Sigmoid colon (tissue), 7 donors: ENCODE measurements around the gene TRPV3. TPM values are rescaled to one million over a fixed set of nuclear protein-coding genes. Genes with fewer than 3 reads are reported as not detected.
"Not testable (repeated sequence)": the region's sequence is repeated elsewhere in the genome, so short reads cannot be mapped to it uniquely, and the experiment has no call there.

Experiments used
- DNase-seq: peaks from one replicate; pipeline ENCODE4 v3.0.0-alpha.2; 2019
- H3K27ac ChIP-seq, 4 donors: fragments of 200-600 bp; sonication (generic); one replicate each; pipeline ENCODE4 v1.5.1; 2016 to 2019; ENCODE audit warnings: mild to moderate bottlenecking in 1 of 4
- H3K27me3 ChIP-seq, 3 donors: fragments of 200-600 bp; sonication (generic); one replicate each; pipeline ENCODE4 v1.5.1; 2019; ENCODE audit warnings: mild to moderate bottlenecking in 1 of 3
- H3K36me3 ChIP-seq, 4 donors: fragments of 200-600 bp; sonication (generic); one replicate each; pipeline ENCODE4 v1.5.1; 2016 to 2019
- H3K4me1 ChIP-seq, 4 donors: fragments of 200-600 bp; sonication (generic); one replicate each; pipeline ENCODE4 v1.5.1; 2017 to 2019
- H3K4me3 ChIP-seq, 4 donors: fragments of 200-600 bp; sonication (generic); one replicate each; pipeline ENCODE4 v1.5.1; 2017 to 2019; ENCODE audit warnings: mild to moderate bottlenecking in 2 of 4, moderate library complexity in 1 of 4
- H3K9me3 ChIP-seq, 4 donors: fragments of 200-600 bp in 3 of 4; sonication (generic) in 3 of 4; one replicate each; pipeline versions ENCODE4 v1.5.1 to v1.6.1; 2013 to 2019
- CTCF ChIP-seq, 4 experiments: fragments of 450-650 bp in 3 of 4; fragments of 200-600 bp in 1 of 4; IDR thresholded peaks; one replicate each; pipeline ENCODE4 v1.5.1; 2016 to 2019; ENCODE audit warnings: antibody characterized with exemption in 4 of 4, mild to moderate bottlenecking in 3 of 4, moderate library complexity in 2 of 4
- EP300 ChIP-seq, 4 donors: sonication (generic); formaldehyde crosslinking; IDR thresholded peaks; one replicate each; pipeline ENCODE4 v1.6.1; 2017; ENCODE audit warnings: antibody characterized with exemption in 4 of 4
- POLR2A ChIP-seq, 2 donors: fragments of 450-650 bp; IDR thresholded peaks; one replicate each; pipeline ENCODE4 v1.6.1; 2016; ENCODE audit warnings: antibody characterized with exemption in 2 of 2, mild to moderate bottlenecking in 2 of 2, moderate library complexity in 2 of 2
- POLR2AphosphoS5 ChIP-seq, 4 donors: sonication (generic); formaldehyde crosslinking; IDR thresholded peaks; one replicate each; pipeline ENCODE4 v1.6.1; 2017; ENCODE audit warnings: antibody characterized with exemption in 4 of 4
- WGBS, 2 donors: extraction: QIAGEN DNeasy Blood & Tissue Kit; methylation state at CpG; one replicate each; pipeline ENCODE4 v1.1.7; 2013; 5-methylcytosine and 5-hydroxymethylcytosine counted together
- intact Hi-C: fragments of 100-400 bp; cut with DNase I; formaldehyde crosslinking; loops from one replicate; pipeline ENCODE4 v1.15.1; 2023
- polyA plus RNA-seq, 3 donors: library from polyadenylated mRNA; stranded (reverse); fragments of 200-250 nt; gene quantifications; one replicate each; pipeline ENCODE4 v1.2.3, GENCODE V29; 2013
- total RNA-seq, 4 donors: library from RNA; depleted of rRNA; stranded (reverse); fragments of >200 nt; gene quantifications; one replicate each; pipeline ENCODE4 v1.1.0, GENCODE V29; 2016
- donor health status: healthy with polysubstance abuse.
- donor health status: Bipolar disorder and iron deficiency.
- donor health status: healthy.

Gene TRPV3
- total and polyA plus RNA-seq, 7 donors: 0.14 to 3.3 (median 1.8) TPM

GRCh38 chr17:3526971-3527370 is 30.6 kb downstream of the TRPV3 start:
- peaks cover 0 to 3% (median 0%) of the 10 kb centered on the region in 3 donors for H3K27me3 ChIP-seq
- TF ChIP-seq EP300 (IDR thresholded peaks at IDR 0.05) (no peak), POLR2AphosphoS5 (IDR thresholded peaks at IDR 0.05) (no peak), POLR2A (IDR thresholded peaks at IDR 0.05) (no peak), CTCF (IDR thresholded peaks at IDR 0.05) (no peak)
- WGBS, 2 donors: 75 to 85% methylated on average over 10 of the region's 10 CpGs
- H3K4me1 ChIP-seq: no peaks in the 10 kb centered on the region
- no peaks in the 10 kb centered on the region for H3K36me3 ChIP-seq
- DNase-seq: peak; percentile 41
- no peaks in the 10 kb centered on the region for H3K9me3 ChIP-seq
- intact Hi-C loops: no loop called here
- no peak overlapping the region for H3K27ac ChIP-seq
- H3K4me3 ChIP-seq: no peak overlapping the region

GRCh38 chr17:3526491-3526890 is 31.1 kb downstream of the TRPV3 start:
- no peaks in the 10 kb centered on the region for H3K36me3 ChIP-seq
- no peaks in the 10 kb centered on the region for H3K27me3 ChIP-seq
- WGBS, 2 donors: 90 to 92% methylated on average over 12 of the region's 12 CpGs
- TF ChIP-seq POLR2AphosphoS5 (IDR thresholded peaks at IDR 0.05) (no peak), CTCF (IDR thresholded peaks at IDR 0.05) (no peak), EP300 (IDR thresholded peaks at IDR 0.05) (no peak), POLR2A (IDR thresholded peaks at IDR 0.05) (no peak)
- no peaks in the 10 kb centered on the region for H3K4me1 ChIP-seq
- DNase-seq: peak; percentile 50
- H3K4me3 ChIP-seq: no peak overlapping the region
- no peak overlapping the region for H3K27ac ChIP-seq
- intact Hi-C loops: no loop called here
- no peaks in the 10 kb centered on the region for H3K9me3 ChIP-seq

- Histone ChIP-seq H3K4me3 (no peak overlapping the region), H3K27ac (no peak overlapping the region), H3K4me1 (no peaks in the 10 kb centered on the region), H3K36me3 (no peaks in the 10 kb centered on the region), H3K27me3 (no peaks in the 10 kb centered on the region), H3K9me3 (no peaks in the 10 kb centered on the region)
- DNase-seq: peak; percentile 48
- intact Hi-C loops: no loop called here
- 92 to 93% methylated on average over 13 of the region's 13 CpGs for WGBS, 2 donors
- TF ChIP-seq EP300 (IDR thresholded peaks at IDR 0.05): no peak
- TF ChIP-seq POLR2A (IDR thresholded peaks at IDR 0.05): no peak
- TF ChIP-seq CTCF (IDR thresholded peaks at IDR 0.05): no peak
- no peak for TF ChIP-seq POLR2AphosphoS5 (IDR thresholded peaks at IDR 0.05)
Observed at GRCh38 chr17:3524024-3524423, 33.6 kb downstream of the TRPV3 start.

GRCh38 chr17:3519472-3519871 is 38.1 kb downstream of the TRPV3 start:
- H3K4me1 ChIP-seq, intact Hi-C loops, H3K36me3 ChIP-seq, H3K27me3 ChIP-seq, H3K4me3 ChIP-seq, H3K27ac ChIP-seq, DNase-seq, H3K9me3 ChIP-seq: not testable (repeated sequence)
- WGBS, 2 donors: 94 to 96% methylated on average over 4 of the region's 4 CpGs

- 82 to 85% methylated on average over 9 of the region's 9 CpGs for WGBS, 2 donors
- TF ChIP-seq CTCF (IDR thresholded peaks at IDR 0.05) (no peak), POLR2AphosphoS5 (IDR thresholded peaks at IDR 0.05) (no peak), EP300 (IDR thresholded peaks at IDR 0.05) (no peak), POLR2A (IDR thresholded peaks at IDR 0.05) (no peak)
- Histone ChIP-seq H3K36me3 (no peaks in the 10 kb centered on the region), H3K27me3 (no peaks in the 10 kb centered on the region), H3K4me1 (peaks cover 0 to 10% (median 4%) of the 10 kb centered on the region in 4 donors), H3K4me3 (no peak overlapping the region), H3K9me3 (no peaks in the 10 kb centered on the region), H3K27ac (no peak overlapping the region)
- DNase-seq: peak; percentile 57
- intact Hi-C loops: no loop called here
Observed at GRCh38 chr17:3514873-3515272, 42.7 kb downstream of the TRPV3 start.

GRCh38 chr17:3514167-3514566 is 43.4 kb downstream of the TRPV3 start:
- DNase-seq: peak; percentile 14
- H3K27me3 ChIP-seq, H3K4me3 ChIP-seq, H3K4me1 ChIP-seq, intact Hi-C loops, H3K9me3 ChIP-seq, H3K36me3 ChIP-seq: not testable (repeated sequence)
- WGBS, 2 donors: 91 to 95% methylated on average over 11 of the region's 11 CpGs
- peak overlapping the region in 1 of 4 donors; percentile 69 for H3K27ac ChIP-seq
